ENCODE measurements around the gene OPRL1. TPM values are rescaled to one million over a fixed set of nuclear protein-coding genes. Genes with fewer than 3 reads are reported as not detected.
A peak's percentile ranks its signal among the peaks of the same experiment; 100 is the strongest.

The OPRL1 gene
- total RNA-seq, 1 donor from 2014 or later = 0.52 TPM

GRCh38 chr20:64041040-64041780 lies 38.7 kb upstream of the OPRL1 start:
- peak overlapping the region; percentile 89 for H3K27ac ChIP-seq (replicated peaks)
- H3K4me3 ChIP-seq = peak overlapping the region; percentile 58
- intact Hi-C loops (cut with micrococcal nuclease) = no loop called here
- peaks cover 96% of the 10 kb centered on the region for H3K27me3 ChIP-seq (ENCODE audit: low read depth)
- peaks cover 54% of the 10 kb centered on the region for H3K4me1 ChIP-seq
- no peaks in the 10 kb centered on the region for H3K9me3 ChIP-seq (replicated peaks)
- no peak for DNase-seq
- no peak for TF ChIP-seq CTCF (IDR thresholded peaks at IDR 0.05; ENCODE audit: borderline replicate concordance)
- H3K36me3 ChIP-seq = no peaks in the 10 kb centered on the region

GRCh38 chr20:64041781-64042053 lies 38.2 kb upstream of the OPRL1 start:
- Histone ChIP-seq H3K27me3 (ENCODE audit: low read depth) (peaks cover 96% of the 10 kb centered on the region), H3K36me3 (peaks cover 3% of the 10 kb centered on the region), H3K9me3 (replicated peaks) (no peaks in the 10 kb centered on the region), H3K4me1 (peaks cover 54% of the 10 kb centered on the region), H3K27ac (replicated peaks) (peak overlapping the region; percentile 89), H3K4me3 (peak overlapping the region; percentile 58)
- DNase-seq = no peak
- TF ChIP-seq CTCF (IDR thresholded peaks at IDR 0.05; ENCODE audit: borderline replicate concordance) = no peak
- intact Hi-C loops (cut with micrococcal nuclease) = no loop called here

GRCh38 chr20:64042054-64042781 lies 37.7 kb upstream of the OPRL1 start:
- intact Hi-C loops (cut with micrococcal nuclease) = no loop called here
- Histone ChIP-seq H3K27ac (replicated peaks) (peak overlapping the region; percentile 89), H3K4me1 (peaks cover 53% of the 10 kb centered on the region), H3K9me3 (replicated peaks) (no peaks in the 10 kb centered on the region), H3K27me3 (ENCODE audit: low read depth) (peaks cover 96% of the 10 kb centered on the region), H3K36me3 (peaks cover 8% of the 10 kb centered on the region), H3K4me3 (peak overlapping the region; percentile 58)
- no peak for DNase-seq
- no peak for TF ChIP-seq CTCF (IDR thresholded peaks at IDR 0.05; ENCODE audit: borderline replicate concordance)

GRCh38 chr20:64043768-64044167 lies 36.1 kb upstream of the OPRL1 start:
- Histone ChIP-seq H3K9me3 (replicated peaks) (no peaks in the 10 kb centered on the region), H3K27ac (replicated peaks) (peak overlapping the region; percentile 95), H3K4me3 (no peak overlapping the region), H3K27me3 (ENCODE audit: low read depth) (peaks cover 96% of the 10 kb centered on the region), H3K4me1 (peaks cover 46% of the 10 kb centered on the region), H3K36me3 (peaks cover 19% of the 10 kb centered on the region)
- no peak for DNase-seq
- intact Hi-C loops (cut with micrococcal nuclease) = no loop called here
- no peak for TF ChIP-seq CTCF (IDR thresholded peaks at IDR 0.05; ENCODE audit: borderline replicate concordance)

GRCh38 chr20:64044484-64045247 lies 35.2 kb upstream of the OPRL1 start:
- H3K27me3 ChIP-seq (ENCODE audit: low read depth) = peaks cover 93% of the 10 kb centered on the region
- TF ChIP-seq CTCF (IDR thresholded peaks at IDR 0.05; ENCODE audit: borderline replicate concordance) = no peak
- peaks cover 39% of the 10 kb centered on the region for H3K4me1 ChIP-seq
- intact Hi-C loops (cut with micrococcal nuclease) = no loop called here
- peak overlapping the region; percentile 95 for H3K27ac ChIP-seq (replicated peaks)
- H3K4me3 ChIP-seq = peak overlapping the region; percentile 71
- peaks cover 19% of the 10 kb centered on the region for H3K36me3 ChIP-seq
- no peaks in the 10 kb centered on the region for H3K9me3 ChIP-seq (replicated peaks)
- no peak for DNase-seq

Measured in left ventricle myocardium inferior (tissue), 1 donor.